OCI-LY1 (cell line): Measurements from ENCODE around the gene NEDD4L.

Experiments used
- CTCF ChIP-seq: fragments of 200-600 bp; sonication (generic), shearing (Covaris generic); IDR thresholded peaks from 2 replicates; pipeline ENCODE4 v1.5.1; 2017; ENCODE audit warnings: mild to moderate bottlenecking, antibody characterized with exemption, low read length, moderate library complexity, mixed read lengths
- EZH2 ChIP-seq: fragments of 200-600 bp; sonication (generic), shearing (Covaris generic); IDR thresholded peaks from 2 replicates; pipeline ENCODE4 v1.8.0; 2017; ENCODE audit warnings: borderline replicate concordance, mixed run types, mild to moderate bottlenecking, antibody characterized with exemption, low read length, moderate library complexity, mixed read lengths

- TF ChIP-seq CTCF (no peak), EZH2 (no peak)
Observed at GRCh38 chr18:58105206-58105887, 61.3 kb downstream of the NEDD4L start.
